ENCODE data around the gene VAV3. TPM values are rescaled to one million over a fixed set of nuclear protein-coding genes. Genes with fewer than 3 reads are reported as not detected.

The VAV3 gene
- total RNA-seq, 1 donor from 2014 or later, result 29.1 TPM

DNA sequence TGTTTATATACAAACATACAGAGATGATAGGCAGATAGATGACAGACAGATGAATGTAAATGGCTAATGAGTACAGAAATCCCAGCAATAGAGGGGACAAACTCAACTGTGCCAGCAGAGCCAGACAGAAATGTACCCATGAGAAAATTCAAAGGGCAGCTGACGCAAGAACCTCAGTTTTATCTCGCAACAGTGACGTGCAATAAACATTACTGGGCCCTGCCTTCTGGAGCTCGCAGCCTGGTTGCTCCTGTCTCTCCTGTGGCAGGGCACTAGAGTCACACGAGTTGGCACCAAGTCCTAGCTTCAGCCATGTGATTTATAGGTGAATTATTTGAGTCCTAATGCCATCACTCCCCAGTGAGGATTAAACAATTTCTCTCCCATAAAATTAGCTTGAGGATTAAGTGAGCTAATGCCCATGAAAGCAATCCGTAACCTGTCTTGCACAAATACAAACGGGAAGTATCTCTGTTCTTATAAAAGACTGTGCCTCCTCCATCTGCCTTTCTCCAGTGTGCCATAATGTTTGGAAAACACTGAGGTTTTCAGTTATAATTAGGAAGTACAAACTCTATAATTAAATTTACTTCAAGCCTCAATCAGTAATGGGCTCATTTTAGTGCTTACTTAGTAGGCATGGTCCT lies 50.7 kb downstream of the VAV3 start:
- intact Hi-C loops (cut with micrococcal nuclease), result no loop called here
- DNase-seq (no peak), ATAC-seq (ENCODE audit: low read depth) (no peak)
- Mint-ChIP-seq H3K27me3 (no peaks in the 10 kb centered on the region), H3K4me3 (no peak overlapping the region), H3K36me3 (ENCODE audit: low read depth) (peaks cover 3% of the 10 kb centered on the region), H3K9me3 (no peaks in the 10 kb centered on the region), H3K27ac (no peak overlapping the region), H3K4me1 (peaks cover 69% of the 10 kb centered on the region)
- ChIA-PET POLR2A (no interaction called here), CTCF (no interaction called here)
- TF ChIP-seq, protein P1, sequence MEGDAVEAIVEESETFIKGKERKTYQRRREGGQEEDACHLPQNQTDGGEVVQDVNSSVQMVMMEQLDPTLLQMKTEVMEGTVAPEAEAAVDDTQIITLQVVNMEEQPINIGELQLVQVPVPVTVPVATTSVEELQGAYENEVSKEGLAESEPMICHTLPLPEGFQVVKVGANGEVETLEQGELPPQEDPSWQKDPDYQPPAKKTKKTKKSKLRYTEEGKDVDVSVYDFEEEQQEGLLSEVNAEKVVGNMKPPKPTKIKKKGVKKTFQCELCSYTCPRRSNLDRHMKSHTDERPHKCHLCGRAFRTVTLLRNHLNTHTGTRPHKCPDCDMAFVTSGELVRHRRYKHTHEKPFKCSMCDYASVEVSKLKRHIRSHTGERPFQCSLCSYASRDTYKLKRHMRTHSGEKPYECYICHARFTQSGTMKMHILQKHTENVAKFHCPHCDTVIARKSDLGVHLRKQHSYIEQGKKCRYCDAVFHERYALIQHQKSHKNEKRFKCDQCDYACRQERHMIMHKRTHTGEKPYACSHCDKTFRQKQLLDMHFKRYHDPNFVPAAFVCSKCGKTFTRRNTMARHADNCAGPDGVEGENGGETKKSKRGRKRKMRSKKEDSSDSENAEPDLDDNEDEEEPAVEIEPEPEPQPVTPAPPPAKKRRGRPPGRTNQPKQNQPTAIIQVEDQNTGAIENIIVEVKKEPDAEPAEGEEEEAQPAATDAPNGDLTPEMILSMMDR (IDR thresholded peaks at IDR 0.05), result no peak

DNA sequence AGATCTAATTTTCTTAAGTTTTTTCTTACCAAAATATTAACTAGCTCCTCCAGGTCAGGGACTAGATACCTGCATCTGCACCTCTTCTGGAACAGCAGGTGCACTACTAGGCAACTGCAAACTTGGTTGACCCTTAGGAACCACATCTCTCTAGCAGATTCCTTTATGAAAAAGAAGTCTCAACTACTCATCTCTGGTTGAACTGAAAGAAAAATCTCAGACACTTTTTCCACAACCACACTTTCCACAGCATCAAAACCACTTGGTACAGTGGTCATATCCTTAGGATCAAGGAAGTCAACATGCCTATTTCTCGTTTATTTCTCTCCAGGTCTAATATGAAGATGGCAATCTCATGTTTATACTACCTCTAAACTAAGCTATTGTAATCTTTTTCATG lies 52.3 kb downstream of the VAV3 start:
- Mint-ChIP-seq H3K4me3 (no peak overlapping the region), H3K36me3 (ENCODE audit: low read depth) (no peaks in the 10 kb centered on the region), H3K9me3 (no peaks in the 10 kb centered on the region), H3K27me3 (no peaks in the 10 kb centered on the region), H3K27ac (peak overlapping the region; percentile 57), H3K4me1 (peaks cover 72% of the 10 kb centered on the region)
- DNase-seq (no peak), ATAC-seq (ENCODE audit: low read depth) (no peak)
- ChIA-PET CTCF (no interaction called here), POLR2A (interaction anchor here (1.3 kb wide), 1 partner anchor 21 kb away, joined by 9 read pairs; no protein-coding TSS in a partner anchor)
- TF ChIP-seq, protein P1 (IDR thresholded peaks at IDR 0.05), result no peak
- intact Hi-C loops (cut with micrococcal nuclease), result no loop called here

DNA sequence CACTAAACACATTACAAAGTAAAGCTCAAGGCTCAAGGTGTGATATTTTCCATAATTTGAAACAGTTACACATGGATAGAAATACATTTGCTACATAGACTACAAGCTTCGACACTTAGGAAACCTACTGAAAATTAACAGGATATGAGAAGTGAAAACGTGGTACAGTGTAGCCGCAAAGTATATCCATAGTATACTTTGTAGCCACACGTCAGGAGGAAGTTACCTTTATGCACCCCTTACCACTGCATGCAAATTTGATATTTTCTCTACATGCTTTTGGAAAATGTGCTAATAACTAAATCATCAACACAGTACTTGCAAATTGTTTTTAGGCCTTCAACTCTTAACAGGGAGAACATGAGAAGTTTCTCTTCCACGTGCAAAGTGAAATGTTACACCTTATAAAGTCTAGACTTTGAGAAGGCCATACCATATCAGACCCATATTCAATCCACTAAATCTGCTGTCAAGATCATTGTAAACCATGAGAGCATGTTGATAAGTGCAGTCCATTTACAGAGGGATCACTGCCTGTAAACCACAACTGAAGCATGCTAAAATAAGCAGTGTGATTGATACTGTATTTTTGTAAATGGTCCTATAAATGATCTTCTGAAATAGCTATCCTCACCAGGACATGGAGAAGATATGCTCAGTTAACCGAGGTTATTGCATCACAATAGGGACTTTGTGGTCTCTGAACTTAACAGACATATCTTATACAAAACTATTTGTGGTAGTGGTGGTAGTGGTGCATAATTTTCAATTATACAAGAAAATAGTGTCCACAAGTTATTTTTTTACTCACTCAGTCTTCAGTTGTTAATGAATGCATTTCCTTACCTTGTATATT lies 64.7 kb downstream of the VAV3 start:
- Mint-ChIP-seq H3K36me3 (ENCODE audit: low read depth) (no peaks in the 10 kb centered on the region), H3K27me3 (no peaks in the 10 kb centered on the region), H3K27ac (peak overlapping the region; percentile 82), H3K9me3 (no peaks in the 10 kb centered on the region), H3K4me3 (peak overlapping the region; percentile 49), H3K4me1 (peaks cover 87% of the 10 kb centered on the region)
- CTCF ChIA-PET, result interaction anchor here (1.1 to 2.1 kb wide), 3 partner anchors 106 to 225 kb away, joined by 4 to 7 read pairs (median 5); no protein-coding TSS in a partner anchor
- TF ChIP-seq, protein P1 (IDR thresholded peaks at IDR 0.05), result no peak
- DNase-seq (no peak), ATAC-seq (ENCODE audit: low read depth) (peak; percentile 40)
- intact Hi-C loops (cut with micrococcal nuclease), result loop anchor here (1.0 kb wide), 2 partner anchors 8 to 113 kb away; no protein-coding TSS in a partner anchor
- POLR2A ChIA-PET, result interaction anchor here (0.8 to 2.7 kb wide), 5 partner anchors 8 to 71 kb away, joined by 3 to 13 read pairs (median 4); no protein-coding TSS in a partner anchor

GRCh38 chr1:107899655-107900054 lies 65.3 kb downstream of the VAV3 start:
- no peaks in the 10 kb centered on the region for H3K36me3 Mint-ChIP-seq (ENCODE audit: low read depth)
- H3K4me1 Mint-ChIP-seq, result peaks cover 88% of the 10 kb centered on the region
- TF ChIP-seq, protein P1 (IDR thresholded peaks at IDR 0.05), result no peak
- no peaks in the 10 kb centered on the region for H3K27me3 Mint-ChIP-seq
- POLR2A ChIA-PET, result interaction anchor here (1.0 to 2.7 kb wide), 4 partner anchors 8 to 70 kb away, joined by 3 to 13 read pairs (median 6); no protein-coding TSS in a partner anchor
- intact Hi-C loops (cut with micrococcal nuclease), result loop anchor here (1.0 to 10.0 kb wide), 3 partner anchors 9 to 655 kb away; no protein-coding TSS in a partner anchor
- CTCF ChIA-PET, result interaction anchor here (1.1 to 2.1 kb wide), 3 partner anchors 106 to 226 kb away, joined by 4 to 7 read pairs (median 5); no protein-coding TSS in a partner anchor
- no peaks in the 10 kb centered on the region for H3K9me3 Mint-ChIP-seq
- H3K4me3 Mint-ChIP-seq, result peak overlapping the region; percentile 49
- H3K27ac Mint-ChIP-seq, result peak overlapping the region; percentile 82
- ATAC-seq (ENCODE audit: low read depth) (no peak), DNase-seq (no peak)

Data from activated B cell treated with CpG ODN at 0.5 μM for 24 hours (primary cell).